IMR-90 (cell line): ENCODE results near the gene SELENOS. TPM values are rescaled to one million over a fixed set of nuclear protein-coding genes. Genes with fewer than 3 reads are reported as not detected.

Source experiments
- ATAC-seq: fragments of 200-7000 bp; cut with Tn5 transposase; 2 replicates; pipeline ENCODE4 v1.9.1; 2020; ENCODE audit warnings: low read depth, mild to moderate bottlenecking, moderate library complexity
- BruUV-seq: library from RNA; stranded (reverse); fragments of 400-500 nt; replicated peaks from 2 replicates; lab custom pipeline; 2021; lab: Mats Ljungman, UMichigan
- CTCF ChIA-PET: fragments of 300-600 bp; formaldehyde crosslinking; extraction: SDS; loops from one replicate; lab custom pipeline; 2021; ENCODE audit warnings: antibody characterized with exemption; lab: Yijun Ruan, JAX
- POLR2A ChIA-PET: fragments of 300-600 bp; sonication (Branson Sonifier 250); formaldehyde crosslinking; loops from one replicate; lab custom pipeline; 2022; ENCODE audit warnings: antibody characterized with exemption; ENCODE audit not compliant: unreplicated experiment; lab: Charles Lee
- DNase-seq: peaks from one replicate; pipeline ENCODE4 v3.0.0; 2013
- H2AFZ ChIP-seq: replicated peaks from 2 replicates; pipeline ENCODE3; 2013; ENCODE audit warnings: low read length, mild to moderate bottlenecking; ENCODE audit not compliant: poor library complexity
- H2AK5ac ChIP-seq: 2 replicates; pipeline ENCODE4 v1.6.1; 2013; ENCODE audit warnings: low read depth, low read length, inconsistent platforms
- H2AK9ac ChIP-seq: replicated peaks from 2 replicates; pipeline ENCODE3; 2013; ENCODE audit warnings: mild to moderate bottlenecking, low read depth, low read length, moderate library complexity; ENCODE audit not compliant: poor library complexity
- H2BK120ac ChIP-seq: 2 replicates; pipeline ENCODE4 v1.6.1; 2013; ENCODE audit warnings: low read depth, low read length, inconsistent platforms
- H2BK15ac ChIP-seq: 3 replicates; pipeline ENCODE4 v1.6.1; 2013; ENCODE audit warnings: low read depth, low read length, inconsistent platforms
- H2BK20ac ChIP-seq: 2 replicates; pipeline ENCODE4 v1.6.1; 2013; ENCODE audit warnings: low read depth, mild to moderate bottlenecking, inconsistent platforms, low read length, moderate library complexity
- H2BK5ac ChIP-seq: 2 replicates; pipeline ENCODE4 v1.6.1; 2013; ENCODE audit warnings: mild to moderate bottlenecking, low read depth, low read length, inconsistent platforms; ENCODE audit not compliant: poor library complexity, severe bottlenecking
- H3K14ac ChIP-seq: replicated peaks from 2 replicates; pipeline ENCODE4 v1.6.1; 2013; ENCODE audit warnings: low read depth, low read length, inconsistent platforms
- H3K18ac ChIP-seq: 2 replicates; pipeline ENCODE4 v1.6.1; 2013; ENCODE audit warnings: low read depth, low read length, control low read depth
- H3K23ac ChIP-seq: 2 replicates; pipeline ENCODE4 v1.6.1; 2013; ENCODE audit warnings: low read depth, low read length, inconsistent platforms
- H3K27ac ChIP-seq: 2 replicates; pipeline ENCODE4 v1.5.1; 2013; ENCODE audit warnings: mild to moderate bottlenecking, control low read depth, low read length; ENCODE audit not compliant: insufficient read depth
- H3K27me3 ChIP-seq: 2 replicates; pipeline ENCODE4 v1.6.1; 2013; ENCODE audit warnings: low read length; ENCODE audit not compliant: control insufficient read depth, insufficient read depth
- H3K36me3 ChIP-seq: 2 replicates; pipeline ENCODE4 v1.6.1; 2013; ENCODE audit warnings: low read length, mixed read lengths; ENCODE audit not compliant: control insufficient read depth, insufficient read depth
- H3K4ac ChIP-seq: 2 replicates; pipeline ENCODE4 v1.6.1; 2013; ENCODE audit warnings: low read depth, low read length, inconsistent platforms
- H3K4me1 ChIP-seq: 2 replicates; pipeline ENCODE4 v1.6.1; 2013; ENCODE audit warnings: low read length, mixed read lengths; ENCODE audit not compliant: control insufficient read depth, insufficient read depth
- H3K4me2 ChIP-seq: 2 replicates; pipeline ENCODE4 v1.6.1; 2013; ENCODE audit warnings: low read depth, mild to moderate bottlenecking, control low read depth, low read length, moderate library complexity
- H3K4me3 ChIP-seq: 2 replicates; pipeline ENCODE4 v1.5.1; 2013; ENCODE audit warnings: low read depth, mild to moderate bottlenecking, control low read depth, low read length, moderate library complexity; ENCODE audit not compliant: insufficient read depth
- H3K56ac ChIP-seq: 2 replicates; pipeline ENCODE4 v1.6.1; 2013; ENCODE audit warnings: low read length, inconsistent platforms; ENCODE audit not compliant: insufficient read depth; ENCODE audit errors: extremely low read depth
- H3K79me1 ChIP-seq, 2 experiments: 2 replicates each; pipeline ENCODE4 v1.6.1; 2013; ENCODE audit warnings: low read length in 2 of 2, inconsistent platforms in 1 of 2, low read depth in 1 of 2
- H3K9ac ChIP-seq: 2 replicates; pipeline ENCODE4 v1.6.1; 2013; ENCODE audit warnings: low read depth, low read length, control low read depth
- H3K9me1 ChIP-seq: 2 replicates; pipeline ENCODE4 v1.6.1; 2013; ENCODE audit warnings: low read length, inconsistent platforms; ENCODE audit not compliant: insufficient read depth
- H3K9me3 ChIP-seq: 2 replicates; pipeline ENCODE4 v1.6.1; 2013; ENCODE audit warnings: low read length; ENCODE audit not compliant: control insufficient read depth, insufficient read depth
- H4K20me1 ChIP-seq: 2 replicates; pipeline ENCODE4 v1.6.1; 2013; ENCODE audit warnings: low read length, inconsistent platforms; ENCODE audit not compliant: insufficient read depth
- H4K5ac ChIP-seq: 2 replicates; pipeline ENCODE4 v1.6.1; 2013; ENCODE audit warnings: mild to moderate bottlenecking, low read depth, low read length, control low read depth
- H4K8ac ChIP-seq, 2 experiments: 2 replicates each; pipeline ENCODE4 v1.6.1; 2013; ENCODE audit warnings: low read depth in 2 of 2, low read length in 2 of 2, control low read depth in 1 of 2, inconsistent platforms in 1 of 2
- H4K91ac ChIP-seq: 2 replicates; pipeline ENCODE4 v1.6.1; 2013; ENCODE audit warnings: low read depth, low read length, inconsistent platforms; ENCODE audit not compliant: insufficient read depth
- BHLHE40 ChIP-seq: fragments of 150-350 bp; IDR thresholded peaks from 2 replicates; pipeline ENCODE4 v1.6.1; 2016; ENCODE audit warnings: mild to moderate bottlenecking, low read depth, low read length
- CEBPB ChIP-seq: IDR thresholded peaks from 2 replicates; pipeline ENCODE4 v1.6.1; 2012; ENCODE audit warnings: low read depth, low read length, improper control_type of control experiment
- POLR2A ChIP-seq: IDR thresholded peaks from 2 replicates; pipeline ENCODE4 v1.6.1; 2012; ENCODE audit warnings: mild to moderate bottlenecking, low read depth, low read length
- WGBS, 2 experiments: methylation state at CpG; one replicate each; pipeline versions ENCODE4 v1.1.5 to v1.1.7; 2013; ENCODE audit warnings: missing lambda C conversion rate in 2 of 2; ENCODE audit not compliant: insufficient read length in 1 of 2; ENCODE audit errors: extremely low coverage in 2 of 2; 5-methylcytosine and 5-hydroxymethylcytosine counted together
- dilution Hi-C: fragments of 300-500 bp; cut with HindIII; formaldehyde crosslinking; loops from one replicate; pipeline ENCODE4 v1.14.3; 2018; ENCODE audit warnings: low sequenced_read_pairs; ENCODE audit not compliant: unreplicated experiment
- in situ Hi-C: fragments of 300-500 bp; cut with MboI; formaldehyde crosslinking; loops from 3 replicates; pipeline ENCODE4 v1.14.3; 2019; ENCODE audit warnings: low sequenced_read_pairs, inconsistent platforms, mixed read lengths
- intact Hi-C: fragments of 100-400 bp; cut with micrococcal nuclease; formaldehyde crosslinking; loops from 2 replicates; pipeline ENCODE4 v1.10.0; 2022
- polyA plus RNA-seq, 3 experiments: library from polyadenylated mRNA; depleted of rRNA; stranded (reverse); fragments of >200 nt; gene quantifications; 2 replicates each; pipeline ENCODE4 v1.2.3, GENCODE V29; 2012; ENCODE audit warnings: low replicate concordance in 1 of 3
- total RNA-seq: library from RNA; depleted of rRNA; stranded (reverse); fragments of >200 nt; gene quantifications from 2 replicates; pipeline ENCODE4 v1.2.3, GENCODE V29; 2012

Gene SELENOS
- total and polyA plus RNA-seq, 2 of the 4 experiments (the other 2 are of a cell fraction): 39.8 to 77.1 TPM

DNA sequence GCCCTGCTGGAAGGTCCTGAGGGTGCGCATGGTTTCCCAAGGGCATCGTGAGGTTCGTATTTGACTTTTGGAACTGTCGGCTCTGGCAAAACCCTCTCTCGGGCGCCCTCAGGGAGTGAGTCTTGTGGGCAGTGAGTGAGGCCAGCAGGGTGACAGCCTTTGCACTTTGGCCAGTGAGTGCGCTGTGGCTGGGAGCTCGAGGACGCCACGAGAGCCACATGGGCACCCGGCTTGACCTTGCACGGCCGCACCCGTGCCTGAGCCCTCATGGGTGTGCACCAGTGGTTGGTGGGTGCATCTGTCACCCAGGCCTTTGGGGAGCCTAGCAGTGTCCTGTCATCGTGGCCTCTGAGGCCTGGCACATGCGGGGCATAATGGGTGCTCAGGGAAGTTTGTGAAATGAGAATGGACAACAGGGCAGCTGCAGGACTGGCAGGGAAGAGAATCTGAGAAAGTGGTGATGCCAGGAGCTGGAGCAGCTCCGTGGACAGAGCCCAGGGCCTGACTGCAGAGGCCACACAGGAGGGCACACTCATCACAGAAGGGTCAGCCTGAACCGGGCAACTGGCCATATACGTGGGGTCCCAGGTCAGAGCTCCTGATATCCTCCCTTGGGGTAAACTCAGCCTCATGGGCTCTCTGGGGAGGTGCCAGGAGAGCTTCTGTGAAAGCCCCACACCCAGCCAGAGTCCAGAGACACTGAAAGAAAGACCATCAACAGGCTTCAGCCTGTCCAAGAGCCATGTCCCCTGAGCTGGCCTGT lies 48.2 kb upstream of the SELENOS start:
- CTCF ChIA-PET: no interaction called here
- BruUV-seq: no TSS peak

More for the DNA sequence above, 48.2 kb upstream of the SELENOS start:
- dilution Hi-C loops (no loop called here), intact Hi-C loops (no loop called here), in situ Hi-C loops (no loop called here)
- DNase-seq (no peak), ATAC-seq (no peak)
- Histone ChIP-seq H3K4me1 (no peaks in the 10 kb centered on the region), H3K9ac (no peak overlapping the region), H2AK9ac (no peak overlapping the region), H3K4ac (no peak overlapping the region), H4K5ac (no peak overlapping the region), H3K4me2 (no peak overlapping the region), H3K9me3 (no peaks in the 10 kb centered on the region), H2AK5ac (no peak overlapping the region), H2BK120ac (no peak overlapping the region), H3K18ac (no peak overlapping the region), H3K9me1 (no peaks in the 10 kb centered on the region), H2BK20ac (no peak overlapping the region), H3K23ac (no peak overlapping the region), H4K8ac (no peak overlapping the region), H4K91ac (no peak overlapping the region), H3K27ac (no peak overlapping the region), H2BK5ac (no peak overlapping the region), H2BK15ac (no peak overlapping the region), H3K79me1 (no peaks in the 10 kb centered on the region), H3K56ac (no peak overlapping the region), H3K4me3 (no peak overlapping the region), H3K36me3 (no peaks in the 10 kb centered on the region), H3K27me3 (peaks cover 42% of the 10 kb centered on the region), H4K20me1 (no peaks in the 10 kb centered on the region), H3K14ac (no peak overlapping the region), H2AFZ (no peak overlapping the region)
- POLR2A ChIA-PET: no interaction called here
- TF ChIP-seq CEBPB (no peak), POLR2A (no peak), BHLHE40 (no peak)
- 68% methylated on average over 13 of the region's 19 CpGs; no CpG with 5 or more reads in 1 of the 2 experiments for WGBS, 2 experiments
